A673 (cell line): ENCODE measurements around the gene MROH9. TPM values are rescaled to one million over a fixed set of nuclear protein-coding genes. Genes with fewer than 3 reads are reported as not detected.

Experiments used
- BruUV-seq: library from RNA; stranded (reverse); fragments of 400-500 nt; replicated peaks from 2 replicates; lab custom pipeline; 2021; lab: Mats Ljungman, UMichigan
- CTCF ChIA-PET: fragments of 300-600 bp; sonication (Branson Sonifier 250); formaldehyde crosslinking; loops from one replicate; lab custom pipeline; 2022; ENCODE audit warnings: antibody characterized with exemption; lab: Charles Lee
- POLR2A ChIA-PET: fragments of 300-600 bp; sonication (Branson Sonifier 250); formaldehyde crosslinking; loops from one replicate; lab custom pipeline; 2022; ENCODE audit warnings: antibody characterized with exemption; ENCODE audit not compliant: low non-redundant PET; lab: Charles Lee
- DNase-seq: peaks from one replicate; pipeline ENCODE4 v3.0.0-alpha.2; 2015; ENCODE audit warnings: low spot score
- H3K27ac ChIP-seq: fragments of 200-600 bp; sonication (generic); 2 replicates; pipeline ENCODE4 v1.5.1; 2016; ENCODE audit warnings: mixed run types, low read depth, mild to moderate bottlenecking, mixed read lengths, antibody characterized with exemption, low read length; ENCODE audit not compliant: poor library complexity, severe bottlenecking
- H3K27me3 ChIP-seq: fragments of 200-600 bp; sonication (generic); replicated peaks from 2 replicates; pipeline ENCODE4 v1.6.1; 2017; ENCODE audit warnings: mixed run types, low read depth, mild to moderate bottlenecking, mixed read lengths, antibody characterized with exemption, low read length; ENCODE audit not compliant: insufficient read depth, poor library complexity
- H3K36me3 ChIP-seq: fragments of 200-600 bp; sonication (generic); 2 replicates; pipeline ENCODE4 v1.6.1; 2016; ENCODE audit warnings: mixed run types, mild to moderate bottlenecking, mixed read lengths, antibody characterized with exemption, low read length; ENCODE audit not compliant: insufficient read depth, poor library complexity, severe bottlenecking
- H3K4me1 ChIP-seq: fragments of 200-600 bp; sonication (generic); 2 replicates; pipeline ENCODE4 v1.6.1; 2017; ENCODE audit warnings: mixed run types, mild to moderate bottlenecking, mixed read lengths, antibody characterized with exemption, low read length; ENCODE audit not compliant: insufficient read depth, poor library complexity, severe bottlenecking
- H3K4me3 ChIP-seq: fragments of 200-600 bp; sonication (generic); 2 replicates; pipeline ENCODE4 v1.5.1; 2016; ENCODE audit warnings: low read depth, mixed run types, mild to moderate bottlenecking, mixed read lengths, low read length; ENCODE audit not compliant: poor library complexity, severe bottlenecking
- H3K9me3 ChIP-seq: fragments of 200-600 bp; sonication (generic); 2 replicates; pipeline ENCODE4 v1.6.1; 2016; ENCODE audit warnings: mixed run types, low read depth, mild to moderate bottlenecking, mixed read lengths, antibody characterized with exemption, low read length; ENCODE audit not compliant: poor library complexity, severe bottlenecking
- EZH2 ChIP-seq: fragments of 200-600 bp; sonication (generic); IDR thresholded peaks from 2 replicates; pipeline ENCODE4 v1.6.1; 2017; ENCODE audit warnings: borderline replicate concordance, low read depth, mild to moderate bottlenecking, mixed read lengths, antibody characterized with exemption, low read length; ENCODE audit not compliant: poor library complexity, severe bottlenecking
- intact Hi-C: fragments of 100-400 bp; cut with micrococcal nuclease; formaldehyde crosslinking; loops from one replicate; pipeline ENCODE4 v1.10.0; 2022; ENCODE audit not compliant: unreplicated experiment
- total RNA-seq: library from RNA; stranded (reverse); gene quantifications from 2 replicates; pipeline ENCODE4 v1.2.3, GENCODE V29; 2021
- TF ChIP-seq, protein P1 (sequence below): fragments of 300-800, 200-600 bp; sonication (generic); conservative IDR thresholded peaks from 2 replicates; pipeline ENCODE4 v1.5.1; 2017; ENCODE audit warnings: low read depth, mild to moderate bottlenecking, antibody characterized with exemption, low read length, moderate library complexity, mixed read lengths

Gene MROH9
- total RNA-seq, 1 experiment from 2014 or later: not detected

DNA sequence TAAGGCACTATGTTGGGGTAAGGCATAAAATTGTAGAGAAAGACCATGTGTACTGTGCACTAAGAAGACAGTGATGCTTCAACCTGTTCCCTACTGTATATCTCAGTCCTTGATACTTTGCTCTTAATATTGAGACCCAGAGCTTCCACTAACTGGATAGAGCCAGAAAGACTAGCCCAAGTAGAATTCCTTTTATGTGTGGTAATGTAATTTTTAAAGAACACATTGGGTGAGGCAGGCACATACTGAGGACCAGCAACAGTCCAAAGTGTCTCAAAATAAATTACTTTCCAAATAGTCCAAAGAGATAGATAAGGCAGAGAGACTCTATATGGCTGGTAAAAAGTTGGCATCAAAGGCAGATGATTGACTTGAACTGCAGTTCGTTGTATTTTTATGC is 31.4 kb upstream of the MROH9 start:
- POLR2A ChIA-PET: no interaction called here
- Histone ChIP-seq H3K9me3 (no peaks in the 10 kb centered on the region), H3K27me3 (peaks cover 2% of the 10 kb centered on the region), H3K4me3 (no peak overlapping the region), H3K27ac (no peak overlapping the region), H3K4me1 (no peaks in the 10 kb centered on the region), H3K36me3 (no peaks in the 10 kb centered on the region)
- no peak for TF ChIP-seq EZH2
- TF ChIP-seq, protein P1, sequence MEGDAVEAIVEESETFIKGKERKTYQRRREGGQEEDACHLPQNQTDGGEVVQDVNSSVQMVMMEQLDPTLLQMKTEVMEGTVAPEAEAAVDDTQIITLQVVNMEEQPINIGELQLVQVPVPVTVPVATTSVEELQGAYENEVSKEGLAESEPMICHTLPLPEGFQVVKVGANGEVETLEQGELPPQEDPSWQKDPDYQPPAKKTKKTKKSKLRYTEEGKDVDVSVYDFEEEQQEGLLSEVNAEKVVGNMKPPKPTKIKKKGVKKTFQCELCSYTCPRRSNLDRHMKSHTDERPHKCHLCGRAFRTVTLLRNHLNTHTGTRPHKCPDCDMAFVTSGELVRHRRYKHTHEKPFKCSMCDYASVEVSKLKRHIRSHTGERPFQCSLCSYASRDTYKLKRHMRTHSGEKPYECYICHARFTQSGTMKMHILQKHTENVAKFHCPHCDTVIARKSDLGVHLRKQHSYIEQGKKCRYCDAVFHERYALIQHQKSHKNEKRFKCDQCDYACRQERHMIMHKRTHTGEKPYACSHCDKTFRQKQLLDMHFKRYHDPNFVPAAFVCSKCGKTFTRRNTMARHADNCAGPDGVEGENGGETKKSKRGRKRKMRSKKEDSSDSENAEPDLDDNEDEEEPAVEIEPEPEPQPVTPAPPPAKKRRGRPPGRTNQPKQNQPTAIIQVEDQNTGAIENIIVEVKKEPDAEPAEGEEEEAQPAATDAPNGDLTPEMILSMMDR: no peak
- BruUV-seq: no TSS peak
- no peak for DNase-seq
- CTCF ChIA-PET: no interaction called here
- intact Hi-C loops: no loop called here

DNA sequence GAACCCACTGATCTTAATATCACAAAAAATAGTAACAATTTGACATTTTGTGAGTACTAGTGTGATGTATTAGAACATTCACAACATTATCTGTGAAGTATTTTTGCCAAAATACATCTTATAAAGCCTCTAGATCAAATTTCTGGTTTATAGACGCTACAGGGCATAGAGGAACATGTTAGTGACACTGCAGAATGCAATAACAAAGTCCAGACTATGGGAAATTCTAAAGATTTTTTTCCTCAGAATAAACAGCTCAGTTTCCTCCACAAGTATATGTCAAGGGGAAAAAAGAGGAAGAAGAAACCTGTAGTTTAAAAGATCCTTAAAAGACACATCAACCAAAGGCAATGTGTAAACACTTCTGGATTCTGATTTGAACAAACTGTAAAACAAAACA is 26.4 kb upstream of the MROH9 start:
- intact Hi-C loops: no loop called here
- H3K4me1 ChIP-seq: no peaks in the 10 kb centered on the region
- H3K27ac ChIP-seq: no peak overlapping the region
- no peak for TF ChIP-seq EZH2
- TF ChIP-seq, protein P1: no peak
- ChIA-PET POLR2A (no interaction called here), CTCF (no interaction called here)
- H3K4me3 ChIP-seq: no peak overlapping the region
- no TSS peak for BruUV-seq
- no peaks in the 10 kb centered on the region for H3K36me3 ChIP-seq
- no peaks in the 10 kb centered on the region for H3K27me3 ChIP-seq
- H3K9me3 ChIP-seq: no peaks in the 10 kb centered on the region
- DNase-seq: no peak

DNA sequence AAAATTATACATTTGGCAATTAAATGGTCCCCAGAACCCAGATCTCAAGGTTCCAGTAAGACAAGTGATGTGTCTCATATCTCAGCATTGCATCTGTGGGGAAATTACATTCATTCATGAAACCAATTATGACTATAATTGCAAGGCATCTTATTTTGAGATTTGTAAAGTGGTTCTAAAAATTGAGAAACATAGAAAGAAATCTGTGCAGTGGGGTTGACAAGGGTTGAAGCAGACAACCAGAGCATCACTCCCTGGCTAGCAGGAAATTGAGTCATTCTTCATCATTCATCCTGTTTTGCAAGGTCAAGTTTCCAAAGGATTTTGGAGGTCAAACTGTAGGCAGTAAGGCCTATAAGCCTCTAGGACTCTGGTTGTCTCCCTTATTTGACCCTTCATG is 25.1 kb upstream of the MROH9 start:
- no peak for DNase-seq
- H3K27me3 ChIP-seq: no peaks in the 10 kb centered on the region
- TF ChIP-seq, protein P1: no peak
- no peak for TF ChIP-seq EZH2
- H3K4me3 ChIP-seq: no peak overlapping the region
- H3K36me3 ChIP-seq: no peaks in the 10 kb centered on the region
- POLR2A ChIA-PET: no interaction called here
- CTCF ChIA-PET: no interaction called here
- BruUV-seq: no TSS peak
- intact Hi-C loops: no loop called here
- no peaks in the 10 kb centered on the region for H3K9me3 ChIP-seq
- H3K27ac ChIP-seq: no peak overlapping the region
- no peaks in the 10 kb centered on the region for H3K4me1 ChIP-seq
